ENCODE measurements around the gene RLBP1. TPM values are rescaled to one million over a fixed set of nuclear protein-coding genes. Genes with fewer than 3 reads are reported as not detected.

RLBP1 gene
- total RNA-seq, 2 donors from 2014 or later: not detected

DNA sequence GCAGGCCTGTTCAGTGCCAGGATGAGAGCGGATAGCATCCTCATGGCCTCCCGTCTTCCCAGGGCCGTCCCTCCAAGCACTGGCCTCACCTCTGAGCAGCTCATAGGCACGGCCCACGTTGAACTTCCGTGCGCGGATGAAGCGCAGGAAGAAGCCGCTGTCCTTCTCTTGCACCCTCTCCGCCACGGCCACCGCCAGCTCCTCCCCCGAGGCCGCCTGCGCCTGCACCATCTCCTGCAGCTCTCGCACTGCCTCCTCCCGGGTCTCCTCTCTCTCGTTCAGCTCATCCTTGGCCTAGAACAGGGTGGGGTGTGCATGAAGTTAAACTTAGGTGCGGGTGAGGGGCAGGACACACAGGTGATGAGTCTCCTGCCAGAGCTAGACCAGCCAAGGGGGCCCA is 4.3 kb downstream of the RLBP1 start:
- Histone ChIP-seq H3K36me3 (no peaks in the 10 kb centered on the region), H3K27me3 (replicated peaks; ENCODE audit: insufficient read depth) (no peaks in the 10 kb centered on the region), H3K4me1 (ENCODE audit: control insufficient read depth in 1 of 2, low read depth in 2 of 2) (no peaks in the 10 kb centered on the region), H3K27ac (no peak overlapping the region), H3K4me3 (no peak overlapping the region), H3K9me3 (no peaks in the 10 kb centered on the region)
- no peak for ATAC-seq (ENCODE audit: insufficient number of reproducible peaks, low FRiP score, low read depth)
- no peak for DNase-seq (ENCODE audit: low spot score)
- no peak for TF ChIP-seq CTCF (IDR thresholded peaks at IDR 0.05)

DNA sequence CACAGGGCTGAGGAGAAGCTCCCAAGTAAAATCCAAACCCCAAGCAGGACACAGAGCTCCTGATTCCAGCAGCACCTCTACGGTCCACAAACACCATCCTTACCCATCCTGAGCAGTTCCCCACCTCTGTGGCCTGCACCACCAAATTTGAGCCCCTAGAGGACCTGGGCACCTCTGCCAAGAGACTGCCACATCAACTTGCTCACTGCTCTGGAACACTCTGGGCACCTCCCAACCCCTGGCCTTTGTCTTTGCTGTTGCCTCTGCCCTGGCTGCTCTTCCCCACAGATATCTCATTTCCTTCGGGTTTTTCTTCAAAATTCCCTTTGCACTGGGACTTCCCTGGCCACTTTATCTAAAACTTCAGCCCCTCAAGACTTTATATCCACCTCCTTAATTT is 5.8 kb downstream of the RLBP1 start:
- Histone ChIP-seq H3K27me3 (replicated peaks; ENCODE audit: insufficient read depth) (no peaks in the 10 kb centered on the region), H3K4me1 (ENCODE audit: control insufficient read depth in 1 of 2, low read depth in 2 of 2) (no peaks in the 10 kb centered on the region), H3K4me3 (no peak overlapping the region), H3K27ac (no peak overlapping the region), H3K9me3 (no peaks in the 10 kb centered on the region), H3K36me3 (no peaks in the 10 kb centered on the region)
- TF ChIP-seq CTCF (IDR thresholded peaks at IDR 0.05): no peak
- DNase-seq (ENCODE audit: low spot score) (no peak), ATAC-seq (ENCODE audit: insufficient number of reproducible peaks, low FRiP score, low read depth) (no peak)

DNA sequence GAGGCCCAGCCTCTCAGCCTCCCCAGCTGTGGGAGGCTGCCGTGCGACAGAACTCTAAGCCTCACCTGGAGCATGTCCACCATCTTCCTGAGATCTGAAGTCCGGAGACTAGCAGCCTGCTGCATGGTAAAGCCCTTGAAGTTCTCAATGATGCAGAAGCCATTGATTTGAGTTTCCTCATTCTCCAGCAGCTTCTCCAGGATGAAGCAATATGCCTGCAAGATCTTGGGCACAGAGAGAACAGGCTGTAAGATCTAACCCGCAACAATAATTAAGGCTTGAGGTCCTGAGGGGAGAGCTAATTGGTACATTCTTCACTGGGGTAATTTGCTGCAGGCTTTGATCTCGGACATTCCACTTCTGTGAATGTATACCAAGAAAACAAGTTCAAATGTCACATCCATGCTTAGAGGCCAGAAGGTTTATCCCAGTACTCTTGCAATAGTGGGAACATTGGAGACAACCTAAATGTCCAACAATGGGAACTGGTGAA is 9.7 kb downstream of the RLBP1 start:
- H3K4me1 ChIP-seq (ENCODE audit: control insufficient read depth in 1 of 2, low read depth in 2 of 2): peaks cover 0 to 2% of the 10 kb centered on the region in 2 donors
- H3K9me3 ChIP-seq: no peaks in the 10 kb centered on the region
- H3K27ac ChIP-seq: no peak overlapping the region
- no peak for TF ChIP-seq CTCF (IDR thresholded peaks at IDR 0.05)
- no peaks in the 10 kb centered on the region for H3K36me3 ChIP-seq
- no peak overlapping the region for H3K4me3 ChIP-seq
- H3K27me3 ChIP-seq (replicated peaks; ENCODE audit: insufficient read depth): no peaks in the 10 kb centered on the region
- ATAC-seq (ENCODE audit: insufficient number of reproducible peaks, low FRiP score, low read depth): no peak
- DNase-seq (ENCODE audit: low spot score): no peak

GRCh38 chr15:89209057-89209456 is 12.3 kb downstream of the RLBP1 start:
- Histone ChIP-seq H3K27me3 (replicated peaks; ENCODE audit: insufficient read depth) (no peaks in the 10 kb centered on the region), H3K36me3 (no peaks in the 10 kb centered on the region), H3K4me1 (ENCODE audit: control insufficient read depth in 1 of 2, low read depth in 2 of 2) (peaks cover 0 to 2% of the 10 kb centered on the region in 2 donors), H3K27ac (no peak overlapping the region), H3K4me3 (no peak overlapping the region), H3K9me3 (no peaks in the 10 kb centered on the region)
- TF ChIP-seq CTCF (IDR thresholded peaks at IDR 0.05): no peak
- DNase-seq (ENCODE audit: low spot score) (no peak), ATAC-seq (ENCODE audit: insufficient number of reproducible peaks, low FRiP score, low read depth) (no peak)

- H3K27ac ChIP-seq: no peak overlapping the region
- H3K4me3 ChIP-seq: no peak overlapping the region
- DNase-seq (ENCODE audit: low spot score) (no peak), ATAC-seq (ENCODE audit: insufficient number of reproducible peaks, low FRiP score, low read depth) (no peak)
- no peaks in the 10 kb centered on the region for H3K9me3 ChIP-seq
- no peaks in the 10 kb centered on the region for H3K27me3 ChIP-seq (replicated peaks; ENCODE audit: insufficient read depth)
- H3K4me1 ChIP-seq (ENCODE audit: control insufficient read depth in 1 of 2, low read depth in 2 of 2): peaks cover 0 to 2% of the 10 kb centered on the region in 2 donors
- TF ChIP-seq CTCF (IDR thresholded peaks at IDR 0.05): no peak
- no peaks in the 10 kb centered on the region for H3K36me3 ChIP-seq
These were observed 13.1 kb downstream of the RLBP1 start for GRCh38 chr15:89208256-89208655.

Measured in thoracic aorta (tissue), 2 donors.